ENCODE results near the gene CCDC112.
A peak's percentile ranks its signal among the peaks of the same experiment; 100 is the strongest.

The CCDC112 gene

DNA sequence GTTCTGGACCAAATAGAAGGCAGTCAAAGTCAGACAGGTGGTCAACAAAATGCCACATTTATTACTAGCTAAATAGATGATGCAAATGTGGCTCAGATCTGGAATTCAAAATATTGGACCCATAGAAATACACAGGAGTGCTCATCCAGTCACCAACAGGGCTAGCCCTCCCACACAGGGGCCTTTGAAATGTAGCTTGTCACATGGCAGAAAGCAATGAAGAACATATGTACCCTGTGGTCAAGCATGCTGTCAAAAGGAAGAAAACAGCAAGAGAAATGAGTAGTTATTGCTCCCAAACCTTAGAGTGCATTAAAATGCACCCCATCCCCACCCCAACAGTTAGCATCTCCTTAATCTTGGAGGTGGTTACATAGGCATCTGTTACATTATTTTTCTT is 20.9 kb upstream of the CCDC112 start:
- DNase-seq (ENCODE audit: low spot score): no peak

GRCh38 chr5:115313632-115314031 is 17.2 kb upstream of the CCDC112 start:
- DNase-seq (ENCODE audit: low spot score): no peak

DNA sequence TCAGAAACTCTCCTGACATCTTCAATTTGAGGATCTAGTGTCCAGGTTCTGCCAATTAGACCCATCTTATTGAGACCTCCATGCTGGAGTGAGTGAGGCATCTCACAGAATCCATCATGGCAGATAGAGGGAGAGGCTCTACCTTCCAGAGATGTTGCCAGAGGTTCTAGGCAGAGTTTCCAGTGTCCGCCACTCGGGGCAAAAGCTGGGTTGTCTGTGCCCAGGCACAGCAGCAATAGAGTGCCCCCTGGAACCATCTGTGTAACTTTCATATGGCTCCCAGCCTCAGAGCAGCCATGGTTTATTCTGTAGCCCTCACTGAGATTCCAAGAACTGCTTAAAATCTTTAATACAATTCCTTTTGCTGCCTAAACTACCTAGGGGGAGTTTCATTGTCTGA is 16.6 kb upstream of the CCDC112 start:
- DNase-seq (ENCODE audit: low spot score): no peak

GRCh38 chr5:115309751-115310370 is 13.4 kb upstream of the CCDC112 start:
- peak; percentile 24 for DNase-seq (ENCODE audit: low spot score)

DNA sequence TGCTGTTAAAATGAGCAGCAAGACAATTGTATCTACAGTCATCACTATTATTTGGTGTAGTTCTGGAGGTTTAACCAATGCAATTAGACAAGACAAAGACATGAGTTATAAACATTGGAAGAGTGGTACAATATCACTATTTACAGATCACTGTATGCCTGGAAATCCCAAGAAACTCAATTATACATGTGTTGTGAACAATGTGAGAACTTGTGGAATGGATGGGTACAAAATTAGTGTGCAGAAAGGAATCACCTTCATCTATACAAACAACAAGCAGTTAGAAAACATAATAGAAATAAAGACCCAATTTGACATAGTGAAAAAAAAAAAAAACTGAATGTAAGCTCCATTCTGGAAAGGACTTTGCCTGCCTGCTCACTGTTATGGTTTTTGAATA is 12.4 kb upstream of the CCDC112 start:
- DNase-seq (ENCODE audit: low spot score): no peak

- DNase-seq (ENCODE audit: low spot score): no peak
These were observed 9.6 kb upstream of the CCDC112 start for GRCh38 chr5:115306011-115306536.

DNA sequence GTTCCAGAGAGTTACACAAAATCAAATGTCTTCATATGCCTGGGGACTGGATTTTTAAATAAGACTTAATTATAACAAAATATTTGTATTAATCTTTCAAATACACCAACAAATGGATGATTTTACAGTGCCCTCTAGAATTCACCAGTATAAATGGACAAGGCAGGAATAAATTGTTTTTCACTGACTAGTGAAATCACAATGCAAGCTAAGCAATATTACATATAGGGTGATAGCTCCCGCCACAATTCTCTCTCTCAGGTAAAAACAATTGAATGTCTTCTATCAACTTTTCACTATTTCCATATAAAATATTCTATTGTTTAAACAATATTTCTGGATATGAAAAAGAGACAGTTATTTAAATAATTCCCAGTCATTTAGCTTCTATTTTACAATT is 8.0 kb upstream of the CCDC112 start:
- no peak for DNase-seq (ENCODE audit: low spot score)

DNA sequence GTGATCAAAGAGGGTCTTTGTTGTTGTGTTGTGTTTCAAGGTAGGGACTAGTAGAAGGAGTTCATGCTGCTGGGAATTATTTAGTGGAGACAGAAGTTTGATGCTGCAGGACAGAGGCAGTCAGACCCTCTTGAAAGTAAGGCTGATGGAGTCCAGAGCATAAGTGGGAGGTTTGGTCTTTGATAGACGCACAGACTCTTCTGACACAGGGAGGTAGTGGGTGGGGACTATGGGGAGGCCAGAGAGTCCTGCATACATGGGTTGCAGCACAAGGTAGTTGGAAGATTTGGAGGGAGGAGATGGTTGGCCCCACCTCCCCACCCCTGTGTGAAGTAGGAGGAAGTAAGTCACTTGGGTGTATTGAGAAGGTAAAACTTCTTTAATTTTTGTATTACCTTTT is 2.4 kb upstream of the CCDC112 start:
- no peak for DNase-seq (ENCODE audit: low spot score)

DNA sequence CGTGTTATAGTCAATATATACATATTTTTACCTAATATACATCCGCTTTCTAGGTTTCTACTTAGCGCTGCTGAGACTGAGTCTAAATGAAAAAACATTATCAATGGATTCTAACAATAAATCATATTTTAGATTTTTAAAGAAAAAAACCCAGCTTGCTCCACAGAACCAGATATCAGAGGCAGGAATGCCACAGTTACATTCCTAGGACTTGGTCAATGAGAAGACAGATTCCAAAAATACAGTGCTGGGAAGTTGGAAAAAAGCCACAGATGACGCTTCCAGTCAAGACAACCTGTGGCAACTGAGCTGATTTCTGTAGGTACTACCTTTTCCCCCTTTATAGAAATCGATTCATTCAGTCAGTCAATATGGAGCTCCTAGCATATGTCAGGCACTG is 577 bp upstream of the CCDC112 start:
- DNase-seq (ENCODE audit: low spot score): no peak

GRCh38 chr5:115295777-115296123 is 704 bp downstream of the CCDC112 start:
- no peak for DNase-seq (ENCODE audit: low spot score)

DNA sequence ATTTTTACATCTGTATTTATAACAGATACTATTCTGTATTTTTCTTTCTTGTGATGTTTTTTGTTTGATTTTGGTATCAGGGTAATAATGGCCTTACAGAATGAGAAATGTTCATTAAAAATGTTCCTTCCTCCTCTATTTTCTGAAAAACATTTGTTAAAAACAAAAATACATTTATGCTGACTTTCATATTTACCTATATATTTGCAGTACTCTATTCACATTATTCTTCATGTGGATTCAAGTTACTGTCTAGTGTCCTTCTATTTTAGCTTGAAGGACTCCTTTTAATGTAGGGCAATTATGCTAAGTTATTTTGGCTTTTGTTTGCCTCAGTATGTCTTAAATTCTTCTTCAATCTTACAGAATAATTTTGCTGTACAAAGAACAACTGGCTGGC is 5.1 kb downstream of the CCDC112 start:
- no peak for DNase-seq (ENCODE audit: low spot score)

DNA sequence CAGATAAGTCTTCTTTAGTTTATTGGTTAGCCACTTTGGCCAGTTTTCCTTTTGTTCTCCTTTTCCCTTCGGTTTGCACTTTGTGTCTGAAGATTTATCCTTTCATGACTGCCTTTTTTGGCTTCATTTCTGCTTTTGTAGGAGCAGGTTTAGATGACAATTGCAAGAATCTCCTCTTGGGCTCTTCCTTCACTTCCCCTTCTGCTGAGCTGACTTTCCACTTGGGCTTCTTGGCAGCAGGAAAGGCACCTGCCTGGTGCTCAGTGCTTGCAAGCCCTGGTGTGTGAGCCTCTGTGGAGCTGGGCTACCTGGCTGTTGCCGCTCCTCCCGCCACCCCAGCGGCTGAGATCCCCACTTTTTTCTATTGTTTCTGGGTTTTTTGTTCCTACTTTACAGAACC is 7.3 kb downstream of the CCDC112 start:
- no peak for DNase-seq (ENCODE audit: low spot score)

GRCh38 chr5:115284021-115284420 is 12.4 kb downstream of the CCDC112 start:
- DNase-seq (ENCODE audit: low spot score): no peak

- no peak for DNase-seq (ENCODE audit: low spot score)
These were observed 14.3 kb downstream of the CCDC112 start for GRCh38 chr5:115282131-115282530.

GRCh38 chr5:115274584-115274983 is 21.9 kb downstream of the CCDC112 start:
- no peak for DNase-seq (ENCODE audit: low spot score)

DNA sequence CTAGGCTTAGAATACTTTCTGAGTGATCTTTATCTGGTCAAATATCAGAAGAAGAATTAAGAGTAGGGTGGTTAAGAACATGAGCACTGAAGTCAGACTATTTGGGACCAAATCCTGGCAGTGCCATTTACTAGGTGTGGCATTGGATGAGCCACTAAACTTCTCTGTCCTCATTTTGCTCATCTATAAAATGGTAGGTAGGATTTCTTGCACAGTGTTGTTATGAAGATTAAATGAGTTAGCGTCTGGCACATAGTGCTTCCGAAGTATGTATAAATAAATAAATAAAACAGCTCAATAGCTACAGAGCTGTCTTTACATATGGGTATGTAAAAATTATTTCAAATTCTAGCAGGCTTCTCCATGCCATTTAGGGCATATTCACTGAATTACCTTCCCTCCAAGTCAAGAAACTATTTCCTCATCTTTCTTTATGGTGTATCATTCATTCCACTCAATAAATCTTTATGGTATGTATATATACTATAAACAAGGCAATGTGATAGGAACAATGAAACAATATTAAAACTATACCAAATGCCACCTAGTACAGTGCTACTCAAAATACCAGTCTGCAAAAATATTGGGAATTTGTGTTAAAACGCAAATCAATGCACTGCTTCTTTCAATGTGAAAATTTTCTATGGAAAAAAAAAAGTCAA is 24.0 kb downstream of the CCDC112 start:
- DNase-seq (ENCODE audit: low spot score): no peak

- no peak for DNase-seq (ENCODE audit: low spot score)
These were observed 25.0 kb downstream of the CCDC112 start for GRCh38 chr5:115271295-115272050.

- DNase-seq (ENCODE audit: low spot score): no peak
These were observed 28.8 kb downstream of the CCDC112 start for GRCh38 chr5:115267617-115268016.

GRCh38 chr5:115265220-115265619 is 31.2 kb downstream of the CCDC112 start:
- no peak for DNase-seq (ENCODE audit: low spot score)

DNA sequence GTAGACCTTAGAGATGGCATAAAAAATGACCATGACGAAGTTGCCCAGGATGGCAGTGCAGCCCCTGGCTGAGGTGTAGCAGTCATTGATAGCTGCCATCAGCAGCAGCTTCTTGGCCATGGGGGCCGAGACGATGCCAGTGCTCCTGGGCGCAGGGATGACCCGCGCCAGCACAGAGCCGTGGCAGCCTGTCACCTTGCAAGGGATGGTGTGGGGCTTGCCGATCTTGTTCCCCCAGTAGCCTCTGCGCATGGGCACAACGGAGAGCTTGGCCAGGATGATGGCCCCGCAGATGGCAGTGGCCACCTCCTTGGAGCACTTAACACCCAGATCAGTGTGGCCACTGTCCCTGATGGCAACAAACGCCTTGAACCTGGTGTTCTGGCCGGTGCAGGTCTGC is 31.7 kb downstream of the CCDC112 start:
- DNase-seq (ENCODE audit: low spot score): no peak

- no peak for DNase-seq (ENCODE audit: low spot score)
These were observed 33.4 kb downstream of the CCDC112 start for GRCh38 chr5:115263078-115263380.

GRCh38 chr5:115262321-115263077 is 34.0 kb downstream of the CCDC112 start, which contains the start of gene PGGT1B:
TSS of gene PGGT1B (minus strand) at chr5:115262877. CDS start at chr5:115262851, 26 bp downstream.
- DNase-seq (ENCODE audit: low spot score): peak; percentile 63

- no peak for DNase-seq (ENCODE audit: low spot score)
These were observed 34.5 kb downstream of the CCDC112 start for GRCh38 chr5:115262011-115262320.

Data from CD4-positive, alpha-beta T cell treated with Interleukin-6 at 100 ng/mL for 8 hours (primary cell).